Measurements from ENCODE around the gene ARHGEF10L. TPM values are rescaled to one million over a fixed set of nuclear protein-coding genes. Genes with fewer than 3 reads are reported as not detected.
A peak's percentile ranks its signal among the peaks of the same experiment; 100 is the strongest.

Gene ARHGEF10L
- total RNA-seq, 1 donor from 2014 or later, result 57.9 TPM

DNA sequence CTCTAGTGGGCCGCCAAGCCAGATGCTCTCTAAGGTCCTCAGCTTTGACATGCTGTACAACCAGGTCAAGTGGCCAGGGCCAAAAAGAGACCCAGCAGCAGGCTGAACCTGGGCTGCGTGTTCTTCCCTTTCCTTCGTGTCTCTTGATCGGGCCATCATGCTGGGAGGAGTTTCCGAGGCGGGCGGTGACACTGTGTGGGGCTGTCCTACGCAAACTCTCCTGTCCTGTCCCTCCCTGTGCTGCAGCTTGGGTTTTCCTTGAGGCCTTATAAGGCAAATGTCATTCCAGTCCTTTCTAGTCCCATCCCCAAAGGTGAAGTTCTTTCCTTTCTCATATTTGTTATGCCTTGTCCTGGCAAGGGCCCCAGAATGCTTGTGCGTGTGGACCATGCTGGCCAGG lies 56.7 kb downstream of the ARHGEF10L start:
- H3K4me1 ChIP-seq, result peaks cover 13% of the 10 kb centered on the region
- no peak overlapping the region for H3K27ac ChIP-seq
- no peaks in the 10 kb centered on the region for H3K36me3 ChIP-seq
- no peaks in the 10 kb centered on the region for H3K9me3 ChIP-seq
- H3K27me3 ChIP-seq (ENCODE audit: low read depth), result no peaks in the 10 kb centered on the region
- ATAC-seq, result peak; percentile 19 to 37
- TF ChIP-seq, protein P1, sequence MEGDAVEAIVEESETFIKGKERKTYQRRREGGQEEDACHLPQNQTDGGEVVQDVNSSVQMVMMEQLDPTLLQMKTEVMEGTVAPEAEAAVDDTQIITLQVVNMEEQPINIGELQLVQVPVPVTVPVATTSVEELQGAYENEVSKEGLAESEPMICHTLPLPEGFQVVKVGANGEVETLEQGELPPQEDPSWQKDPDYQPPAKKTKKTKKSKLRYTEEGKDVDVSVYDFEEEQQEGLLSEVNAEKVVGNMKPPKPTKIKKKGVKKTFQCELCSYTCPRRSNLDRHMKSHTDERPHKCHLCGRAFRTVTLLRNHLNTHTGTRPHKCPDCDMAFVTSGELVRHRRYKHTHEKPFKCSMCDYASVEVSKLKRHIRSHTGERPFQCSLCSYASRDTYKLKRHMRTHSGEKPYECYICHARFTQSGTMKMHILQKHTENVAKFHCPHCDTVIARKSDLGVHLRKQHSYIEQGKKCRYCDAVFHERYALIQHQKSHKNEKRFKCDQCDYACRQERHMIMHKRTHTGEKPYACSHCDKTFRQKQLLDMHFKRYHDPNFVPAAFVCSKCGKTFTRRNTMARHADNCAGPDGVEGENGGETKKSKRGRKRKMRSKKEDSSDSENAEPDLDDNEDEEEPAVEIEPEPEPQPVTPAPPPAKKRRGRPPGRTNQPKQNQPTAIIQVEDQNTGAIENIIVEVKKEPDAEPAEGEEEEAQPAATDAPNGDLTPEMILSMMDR (IDR thresholded peaks at IDR 0.05), result no peak
- intact Hi-C loops (cut with DNase I), result no loop called here
- DNase-seq, result no peak
- H3K4me3 ChIP-seq, result no peak overlapping the region

DNA sequence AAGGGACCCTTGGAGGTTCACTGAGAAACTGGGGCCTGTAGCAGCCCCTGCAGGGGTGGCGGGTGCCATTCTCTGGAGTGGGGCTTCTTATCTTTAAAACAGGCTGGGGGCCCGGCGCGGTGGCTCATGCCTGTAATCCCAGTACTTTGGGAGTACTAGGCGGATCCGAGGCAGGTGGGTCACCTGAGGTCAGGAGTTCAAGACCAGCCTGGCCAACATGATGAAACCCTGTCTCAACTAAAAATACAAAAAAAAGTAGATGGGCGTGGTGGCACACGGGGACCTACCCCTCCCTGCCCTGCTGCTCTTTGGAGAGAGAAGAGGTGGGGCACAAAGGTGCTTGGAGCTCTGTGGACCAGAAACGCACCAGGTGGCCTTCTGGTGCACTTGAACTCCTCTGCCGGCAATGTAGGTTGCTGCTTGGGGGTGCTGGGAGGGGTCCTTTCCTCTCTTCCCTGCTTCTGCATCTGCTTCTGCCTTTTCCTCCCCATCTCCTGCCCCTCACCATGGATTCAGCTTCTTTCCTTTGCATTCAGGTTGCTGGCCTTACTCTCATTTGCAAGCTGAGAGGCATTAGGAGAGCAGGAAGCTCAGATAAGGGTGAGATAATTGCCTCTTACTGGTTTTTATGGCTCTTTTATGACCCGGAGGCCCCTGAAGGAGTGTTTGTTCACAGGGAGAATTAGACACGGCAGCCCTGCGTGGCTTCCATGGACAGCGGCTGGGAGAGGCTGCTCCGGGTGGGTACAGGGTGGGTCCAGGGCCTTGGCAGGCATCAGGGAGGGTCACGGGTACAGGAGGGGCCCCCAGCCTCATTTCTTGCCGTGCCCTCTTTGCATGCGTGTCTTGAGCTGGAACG lies 57.4 kb downstream of the ARHGEF10L start:
- no peaks in the 10 kb centered on the region for H3K27me3 ChIP-seq (ENCODE audit: low read depth)
- no peaks in the 10 kb centered on the region for H3K9me3 ChIP-seq
- TF ChIP-seq, protein P1 (IDR thresholded peaks at IDR 0.05), result no peak
- peaks cover 13% of the 10 kb centered on the region for H3K4me1 ChIP-seq
- intact Hi-C loops (cut with DNase I), result no loop called here
- no peak overlapping the region for H3K4me3 ChIP-seq
- ATAC-seq (peak; percentile 50 to 55), DNase-seq (no peak)
- H3K36me3 ChIP-seq, result no peaks in the 10 kb centered on the region
- H3K27ac ChIP-seq, result no peak overlapping the region

DNA sequence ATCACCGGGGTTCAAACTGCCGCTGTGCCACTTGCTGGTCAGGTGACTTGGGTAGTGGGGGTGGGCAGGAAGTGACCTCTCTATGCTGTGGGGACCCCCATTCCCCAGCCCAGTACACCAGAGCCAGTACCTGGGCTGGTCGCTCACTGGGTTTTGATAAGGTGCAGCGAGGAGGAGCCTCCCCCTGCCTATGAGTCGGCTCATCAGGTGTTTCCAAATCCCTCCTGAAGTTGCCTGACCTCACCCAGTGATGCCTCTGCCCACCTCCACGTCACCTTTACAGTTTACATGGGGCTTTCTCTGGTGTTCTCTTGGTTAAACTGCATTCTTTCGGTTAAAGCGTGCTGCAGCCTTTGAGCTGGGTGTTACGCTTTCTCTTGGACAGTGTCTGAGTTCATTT lies 58.2 kb downstream of the ARHGEF10L start:
- no peak overlapping the region for H3K27ac ChIP-seq
- intact Hi-C loops (cut with DNase I), result no loop called here
- TF ChIP-seq, protein P1 (IDR thresholded peaks at IDR 0.05), result no peak
- H3K4me3 ChIP-seq, result no peak overlapping the region
- ATAC-seq (peak; percentile 11 to 56), DNase-seq (no peak)
- H3K9me3 ChIP-seq, result no peaks in the 10 kb centered on the region
- H3K36me3 ChIP-seq, result no peaks in the 10 kb centered on the region
- H3K4me1 ChIP-seq, result peaks cover 13% of the 10 kb centered on the region
- no peaks in the 10 kb centered on the region for H3K27me3 ChIP-seq (ENCODE audit: low read depth)

DNA sequence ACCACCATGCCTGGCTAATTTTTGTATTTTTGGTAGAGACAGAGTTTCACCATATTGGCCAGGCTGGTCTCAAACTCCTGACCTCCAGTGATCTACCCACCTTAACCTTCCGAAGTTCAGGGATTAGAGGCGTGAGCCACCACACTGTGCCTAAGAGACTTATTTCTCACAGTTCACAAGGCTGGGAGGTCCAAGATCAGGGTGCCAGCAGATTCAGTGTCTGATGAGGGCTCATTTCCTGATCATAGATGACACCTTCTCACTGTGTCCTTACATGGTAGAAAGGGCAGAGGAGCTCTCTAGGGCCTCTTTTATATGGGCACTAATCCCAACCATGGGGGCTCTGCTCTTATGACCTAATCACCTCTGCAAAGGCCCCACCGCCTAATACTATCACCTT lies 58.8 kb downstream of the ARHGEF10L start:
- Histone ChIP-seq H3K27ac (no peak overlapping the region), H3K27me3 (ENCODE audit: low read depth) (no peaks in the 10 kb centered on the region), H3K36me3 (no peaks in the 10 kb centered on the region), H3K4me1 (peaks cover 13% of the 10 kb centered on the region), H3K4me3 (no peak overlapping the region), H3K9me3 (no peaks in the 10 kb centered on the region)
- DNase-seq (no peak), ATAC-seq (no peak)
- TF ChIP-seq, protein P1 (IDR thresholded peaks at IDR 0.05), result no peak
- intact Hi-C loops (cut with DNase I), result no loop called here

DNA sequence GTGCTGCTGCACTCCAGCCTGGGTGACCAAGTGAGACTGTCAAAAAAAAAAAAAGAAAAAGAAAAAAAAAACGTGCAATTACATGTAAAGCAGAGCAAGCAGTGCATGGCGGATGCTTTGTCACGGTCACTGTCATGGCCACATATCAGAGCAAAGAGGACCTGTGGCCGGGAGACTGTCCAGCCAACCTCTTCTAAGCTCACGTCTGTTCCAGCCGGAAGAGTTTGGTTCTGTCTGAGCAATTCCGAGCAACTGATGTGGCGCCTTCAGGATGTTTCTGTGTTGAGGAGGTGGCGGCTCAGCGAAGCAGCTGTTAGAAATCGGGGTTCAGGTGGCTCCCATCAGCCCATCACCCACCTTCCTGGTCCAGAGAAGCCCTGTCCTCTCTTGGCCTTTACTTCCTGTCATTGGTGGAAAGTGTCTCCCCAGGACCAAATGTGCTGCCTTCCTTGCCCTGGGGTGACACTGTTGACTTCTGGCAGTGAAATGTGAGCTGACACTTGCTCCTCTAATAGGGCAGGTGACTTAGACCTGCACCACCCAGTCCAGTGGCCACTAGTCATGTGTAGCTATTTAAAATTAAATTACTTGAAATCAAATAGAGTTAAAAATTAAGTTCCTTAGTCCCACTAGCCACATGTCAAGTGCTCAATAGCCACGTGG lies 59.9 kb downstream of the ARHGEF10L start:
- TF ChIP-seq, protein P1 (IDR thresholded peaks at IDR 0.05), result no peak
- H3K36me3 ChIP-seq, result no peaks in the 10 kb centered on the region
- no peak overlapping the region for H3K27ac ChIP-seq
- ATAC-seq (no peak), DNase-seq (no peak)
- peaks cover 13% of the 10 kb centered on the region for H3K4me1 ChIP-seq
- no peaks in the 10 kb centered on the region for H3K9me3 ChIP-seq
- no peak overlapping the region for H3K4me3 ChIP-seq
- no peaks in the 10 kb centered on the region for H3K27me3 ChIP-seq (ENCODE audit: low read depth)
- intact Hi-C loops (cut with DNase I), result no loop called here

All from lower lobe of right lung (tissue), 2 donors.